H7 (cell line): ENCODE results near the gene MYO7B. TPM values are rescaled to one million over a fixed set of nuclear protein-coding genes. Genes with fewer than 3 reads are reported as not detected.

Source experiments
- DNase-seq: peaks from one replicate; pipeline ENCODE4 v3.0.0; 2012
- H3K27me3 ChIP-seq: 2 replicates; pipeline ENCODE4 v1.6.0; 2011; ENCODE audit warnings: mild to moderate bottlenecking, low read length; ENCODE audit not compliant: control insufficient read depth, insufficient read depth
- H3K36me3 ChIP-seq: replicated peaks from 2 replicates; pipeline ENCODE4 v1.5.1; 2011; ENCODE audit warnings: low read length; ENCODE audit not compliant: control insufficient read depth, insufficient read depth
- H3K4me3 ChIP-seq: 2 replicates; pipeline ENCODE4 v1.5.1; 2011; ENCODE audit warnings: low read depth, mild to moderate bottlenecking, control low read depth, low read length, moderate library complexity; ENCODE audit not compliant: insufficient read depth
- total RNA-seq: library from RNA; depleted of rRNA; stranded (reverse); fragments of >200 nt; shearing (Covaris generic); gene quantifications from 2 replicates; pipeline ENCODE4 v1.2.3, GENCODE V29; 2014; rRNA removed

The MYO7B gene
- total RNA-seq, 1 experiment from 2014 or later: not detected

GRCh38 chr2:127678991-127679390 is 143.5 kb downstream of the MYO7B start:
- no peaks in the 10 kb centered on the region for H3K36me3 ChIP-seq
- H3K4me3 ChIP-seq: no peak overlapping the region
- peaks cover 31% of the 10 kb centered on the region for H3K27me3 ChIP-seq
- DNase-seq: peak; percentile 43

- H3K4me3 ChIP-seq: no peak overlapping the region
- H3K27me3 ChIP-seq: peaks cover 23% of the 10 kb centered on the region
- peak; percentile 70 for DNase-seq
- no peaks in the 10 kb centered on the region for H3K36me3 ChIP-seq
Observed at GRCh38 chr2:127679680-127680361, 144.3 kb downstream of the MYO7B start.

- DNase-seq: peak; percentile 48
- peaks cover 16% of the 10 kb centered on the region for H3K27me3 ChIP-seq
- no peak overlapping the region for H3K4me3 ChIP-seq
- no peaks in the 10 kb centered on the region for H3K36me3 ChIP-seq
Observed at GRCh38 chr2:127680706-127681287, 145.3 kb downstream of the MYO7B start.

DNA sequence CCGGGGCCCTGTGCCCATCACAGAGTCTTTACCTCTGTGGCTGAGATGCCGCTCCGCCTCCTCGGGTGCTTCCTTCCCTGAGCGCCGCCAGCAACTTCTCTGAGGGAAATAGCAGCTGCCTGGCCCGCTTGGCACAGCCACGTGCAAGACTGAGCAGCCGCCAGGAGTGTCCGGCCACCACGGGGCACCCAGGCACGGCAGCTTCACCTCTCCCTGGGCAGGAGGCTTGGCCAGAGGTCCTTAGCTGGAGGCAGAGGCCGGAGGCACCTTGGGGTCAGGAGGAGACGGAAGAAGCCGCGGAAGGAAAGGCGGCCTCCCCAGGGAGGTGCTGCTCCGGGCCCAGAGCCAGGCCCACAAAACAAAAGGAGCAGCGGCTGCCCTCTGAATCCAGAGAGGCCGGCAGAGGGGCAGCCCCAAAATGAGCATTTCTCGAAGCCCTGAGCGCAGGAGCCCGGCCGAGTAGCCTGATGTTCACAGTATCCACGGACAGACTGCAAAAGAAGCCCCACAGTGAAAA is 145.9 kb downstream of the MYO7B start:
- peak; percentile 70 for DNase-seq
- no peak overlapping the region for H3K4me3 ChIP-seq
- H3K36me3 ChIP-seq: no peaks in the 10 kb centered on the region
- peaks cover 12% of the 10 kb centered on the region for H3K27me3 ChIP-seq

- H3K4me3 ChIP-seq: no peak overlapping the region
- no peak for DNase-seq
- H3K27me3 ChIP-seq: peaks cover 4% of the 10 kb centered on the region
- no peaks in the 10 kb centered on the region for H3K36me3 ChIP-seq
Observed at GRCh38 chr2:127681976-127682857, 146.7 kb downstream of the MYO7B start.

DNA sequence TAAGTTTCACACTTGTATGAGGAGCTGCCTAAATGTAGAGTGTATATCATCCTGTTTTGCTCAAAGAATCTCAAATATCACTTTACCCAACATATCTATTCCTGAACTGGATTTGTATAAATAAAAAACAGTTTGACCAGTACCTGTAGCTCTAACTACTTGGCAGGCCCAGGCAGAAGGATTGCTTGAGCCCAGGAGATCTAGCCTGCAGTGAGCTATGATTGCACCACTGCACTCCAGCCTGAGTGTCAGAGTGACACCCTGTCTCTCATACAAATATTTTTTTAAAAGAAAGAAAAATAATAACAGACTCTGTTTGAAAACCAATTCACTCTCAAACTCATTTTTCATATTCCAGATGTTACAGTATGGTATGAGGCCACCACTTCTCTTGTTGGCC is 147.6 kb downstream of the MYO7B start:
- no peak for DNase-seq
- Histone ChIP-seq H3K36me3 (no peaks in the 10 kb centered on the region), H3K4me3 (no peak overlapping the region), H3K27me3 (no peaks in the 10 kb centered on the region)

GRCh38 chr2:127683757-127684156 is 148.3 kb downstream of the MYO7B start:
- no peak for DNase-seq
- Histone ChIP-seq H3K27me3 (no peaks in the 10 kb centered on the region), H3K36me3 (no peaks in the 10 kb centered on the region), H3K4me3 (no peak overlapping the region)

DNA sequence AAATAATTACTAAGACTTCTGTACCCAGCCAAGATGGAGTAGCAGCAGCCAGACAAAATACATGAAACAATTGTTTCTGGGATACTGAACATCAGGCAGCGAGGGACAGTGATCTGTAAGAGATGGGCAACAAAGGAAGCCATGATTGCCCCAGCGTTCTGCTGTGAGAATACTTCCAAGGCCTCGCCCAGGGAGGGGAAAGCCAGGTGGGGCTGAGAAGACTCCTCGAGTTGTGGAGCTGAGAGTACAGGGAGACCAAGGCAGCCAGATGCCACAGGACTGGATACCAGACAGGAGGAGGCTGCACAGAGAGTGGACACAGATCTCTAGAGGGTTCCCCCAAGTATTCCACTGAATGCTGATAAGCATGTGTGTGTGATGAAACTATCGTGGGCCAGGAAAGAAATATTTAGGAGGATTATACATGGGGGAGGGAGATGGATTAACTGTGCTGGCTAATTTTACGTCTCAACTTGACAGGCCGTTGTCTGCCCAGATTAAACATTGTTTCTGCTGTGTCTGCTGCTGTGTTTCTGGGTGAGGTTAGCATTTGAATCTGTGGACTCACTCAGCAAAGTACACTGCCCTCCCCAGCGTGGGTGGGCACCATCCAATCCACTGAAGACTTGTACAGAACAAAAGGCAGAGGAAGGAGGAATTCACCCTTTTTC is 150.1 kb downstream of the MYO7B start:
- no peaks in the 10 kb centered on the region for H3K36me3 ChIP-seq
- no peak overlapping the region for H3K4me3 ChIP-seq
- no peaks in the 10 kb centered on the region for H3K27me3 ChIP-seq
- DNase-seq: no peak

Other genes with a start within 250 kb of the MYO7B start
- gene ERCC3, start 241.5 kb upstream of the MYO7B start, total RNA-seq: 38.1 and 38.4 TPM in 2 replicates
- gene MAP3K2, start 147.7 kb upstream of the MYO7B start, total RNA-seq: 18.0 and 22.8 TPM in 2 replicates
- gene PROC, start 117.3 kb upstream of the MYO7B start, total RNA-seq: 0.31 TPM in 1 of 2 replicates, not detected in the other
- gene IWS1, start 9.2 kb upstream of the MYO7B start, total RNA-seq: 66.4 and 85.8 TPM in 2 replicates
- gene GPR17, start 110.5 kb downstream of the MYO7B start, total RNA-seq: not detected in 2 replicates
- 0.33 and 1.4 TPM in 2 replicates for gene LIMS2, start 139.8 kb downstream of the MYO7B start, total RNA-seq
- gene SFT2D3, start 165.8 kb downstream of the MYO7B start, total RNA-seq: 10.5 and 13.4 TPM in 2 replicates